Coronary artery (tissue), 2 donors: ENCODE data around the gene DDX23.
"Not testable (repeated sequence)": the region's sequence is repeated elsewhere in the genome, so short reads cannot be mapped to it uniquely, and the experiment has no call there.

ENCODE experiments used
- DNase-seq: peaks from one replicate; pipeline ENCODE4 v3.0.0-alpha.2; 2017; ENCODE audit warnings: low spot score
- H3K27ac ChIP-seq, 2 donors: fragments of 200-600 bp; sonication (generic); one replicate each; pipeline ENCODE4 v1.5.1; 2016 to 2019
- H3K4me3 ChIP-seq: fragments of 200-600 bp; sonication (generic); 2 replicates; pipeline ENCODE4 v1.5.1; 2016; ENCODE audit warnings: mild to moderate bottlenecking, moderate library complexity
- TF ChIP-seq, protein P1 (sequence below): fragments of 200-600 bp; sonication (generic); IDR thresholded peaks from one replicate; pipeline ENCODE4 v1.5.1; 2019; ENCODE audit warnings: antibody characterized with exemption

The DDX23 gene

DNA sequence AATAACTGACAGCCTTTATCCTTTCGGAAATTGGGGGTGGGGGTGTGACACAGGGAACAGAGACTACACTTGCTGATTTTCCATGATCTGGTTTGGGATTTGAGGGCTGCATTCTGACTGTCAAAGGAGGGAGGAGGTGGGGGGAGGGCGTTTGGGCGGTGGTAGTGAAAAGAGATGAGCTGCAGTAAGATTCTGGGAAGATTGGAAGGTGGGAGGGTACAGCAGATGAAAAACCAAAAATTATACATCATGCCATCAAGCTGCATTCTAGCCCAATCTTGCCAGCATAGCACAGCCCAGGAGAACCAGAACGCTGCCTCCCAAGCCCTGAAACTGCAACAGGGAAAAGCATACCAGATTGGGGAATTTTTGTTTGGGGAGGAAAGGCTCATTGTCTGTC is 11.3 kb upstream of the DDX23 start:
- TF ChIP-seq, protein P1, sequence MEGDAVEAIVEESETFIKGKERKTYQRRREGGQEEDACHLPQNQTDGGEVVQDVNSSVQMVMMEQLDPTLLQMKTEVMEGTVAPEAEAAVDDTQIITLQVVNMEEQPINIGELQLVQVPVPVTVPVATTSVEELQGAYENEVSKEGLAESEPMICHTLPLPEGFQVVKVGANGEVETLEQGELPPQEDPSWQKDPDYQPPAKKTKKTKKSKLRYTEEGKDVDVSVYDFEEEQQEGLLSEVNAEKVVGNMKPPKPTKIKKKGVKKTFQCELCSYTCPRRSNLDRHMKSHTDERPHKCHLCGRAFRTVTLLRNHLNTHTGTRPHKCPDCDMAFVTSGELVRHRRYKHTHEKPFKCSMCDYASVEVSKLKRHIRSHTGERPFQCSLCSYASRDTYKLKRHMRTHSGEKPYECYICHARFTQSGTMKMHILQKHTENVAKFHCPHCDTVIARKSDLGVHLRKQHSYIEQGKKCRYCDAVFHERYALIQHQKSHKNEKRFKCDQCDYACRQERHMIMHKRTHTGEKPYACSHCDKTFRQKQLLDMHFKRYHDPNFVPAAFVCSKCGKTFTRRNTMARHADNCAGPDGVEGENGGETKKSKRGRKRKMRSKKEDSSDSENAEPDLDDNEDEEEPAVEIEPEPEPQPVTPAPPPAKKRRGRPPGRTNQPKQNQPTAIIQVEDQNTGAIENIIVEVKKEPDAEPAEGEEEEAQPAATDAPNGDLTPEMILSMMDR = no peak
- Histone ChIP-seq H3K4me3 (no peak overlapping the region), H3K27ac (no peak overlapping the region)
- DNase-seq = no peak

DNA sequence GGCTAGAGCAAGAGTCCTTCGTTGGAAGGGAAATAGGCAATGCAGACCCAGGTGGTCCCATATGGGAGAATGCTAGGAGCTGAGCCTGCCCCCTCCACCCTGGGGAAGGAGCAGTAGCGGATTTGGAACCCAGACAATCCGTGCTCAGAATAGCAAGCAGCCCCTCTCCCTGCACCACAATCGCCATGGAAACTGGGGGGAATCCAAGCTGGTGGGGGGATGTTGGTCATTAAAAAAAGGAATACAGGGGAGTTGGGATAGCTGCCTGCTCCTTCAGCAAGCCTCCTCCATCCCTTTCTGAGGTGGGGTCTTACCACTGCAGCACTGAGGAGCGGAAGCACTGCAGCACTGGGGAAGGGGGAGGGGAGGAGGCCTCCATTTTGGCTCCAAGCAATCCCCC is 10.8 kb upstream of the DDX23 start:
- no peak for DNase-seq
- Histone ChIP-seq H3K27ac (no peak overlapping the region), H3K4me3 (no peak overlapping the region)
- TF ChIP-seq, protein P1 = no peak

DNA sequence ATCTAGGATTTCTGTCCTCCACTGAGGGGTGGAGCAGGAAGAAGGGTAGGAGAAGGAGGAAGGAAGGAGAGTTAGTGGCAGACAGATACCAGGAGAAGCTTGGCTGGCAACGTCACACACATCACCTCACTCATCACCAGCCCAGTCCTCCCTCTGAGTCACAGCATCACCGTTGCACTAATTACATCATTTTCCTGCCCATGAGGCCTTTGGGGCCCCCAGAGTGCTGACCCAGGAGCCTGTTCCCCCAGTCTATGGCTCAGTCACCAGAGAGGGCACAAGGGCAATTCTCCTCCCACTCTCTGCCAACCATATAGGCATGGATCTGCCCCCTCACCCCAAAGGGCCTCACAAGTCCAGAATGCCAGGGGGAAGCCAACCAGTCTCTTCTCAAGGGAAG is 9.1 kb upstream of the DDX23 start:
- TF ChIP-seq, protein P1 = no peak
- no peak overlapping the region for H3K4me3 ChIP-seq

DNA sequence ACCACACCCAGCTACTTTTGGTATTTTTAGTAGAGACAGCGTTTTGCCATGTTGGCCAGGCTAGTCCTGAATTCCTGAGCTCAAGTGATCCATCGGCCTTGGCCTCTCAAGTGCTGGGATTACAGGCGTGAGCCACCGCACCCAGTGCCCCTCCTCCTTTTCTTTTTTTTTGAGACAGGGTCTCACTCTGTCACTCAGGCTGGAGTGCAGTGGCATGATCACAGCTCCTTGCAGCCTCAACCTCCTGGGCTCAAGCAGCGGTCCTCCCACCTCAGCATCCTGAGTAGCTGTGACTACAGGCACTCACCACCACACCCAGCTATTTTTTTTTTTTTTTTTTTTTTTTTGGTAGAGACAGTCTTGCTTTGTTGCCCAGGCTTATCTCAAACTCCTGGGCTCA is 8.3 kb upstream of the DDX23 start:
- DNase-seq, H3K27ac ChIP-seq, H3K4me3 ChIP-seq: not testable (repeated sequence)

More for the DNA sequence above, 9.1 kb upstream of the DDX23 start:
- no peak for DNase-seq
- H3K27ac ChIP-seq = no peak overlapping the region

DNA sequence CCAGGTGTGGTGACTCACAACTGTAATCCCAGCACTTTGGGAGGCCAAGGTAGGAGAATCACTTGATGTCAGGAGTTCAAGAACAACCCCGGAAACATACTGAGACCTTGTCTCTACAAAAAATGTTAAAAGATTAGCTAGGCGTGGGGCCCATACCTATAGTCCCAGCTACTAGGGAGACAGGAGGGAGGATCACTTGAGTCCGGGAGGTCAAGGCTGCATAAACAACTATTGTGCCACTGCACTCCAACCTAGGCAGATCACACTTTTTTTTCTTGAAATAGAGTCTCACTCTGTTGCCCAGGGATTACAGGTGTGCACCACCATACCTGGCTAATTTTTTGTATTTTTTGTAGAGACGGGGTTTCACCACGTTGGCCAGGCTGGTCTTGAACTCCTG is 7.6 kb upstream of the DDX23 start:
- no peak for DNase-seq
- TF ChIP-seq, protein P1 = no peak
- Histone ChIP-seq H3K27ac (no peak overlapping the region), H3K4me3 (no peak overlapping the region)

DNA sequence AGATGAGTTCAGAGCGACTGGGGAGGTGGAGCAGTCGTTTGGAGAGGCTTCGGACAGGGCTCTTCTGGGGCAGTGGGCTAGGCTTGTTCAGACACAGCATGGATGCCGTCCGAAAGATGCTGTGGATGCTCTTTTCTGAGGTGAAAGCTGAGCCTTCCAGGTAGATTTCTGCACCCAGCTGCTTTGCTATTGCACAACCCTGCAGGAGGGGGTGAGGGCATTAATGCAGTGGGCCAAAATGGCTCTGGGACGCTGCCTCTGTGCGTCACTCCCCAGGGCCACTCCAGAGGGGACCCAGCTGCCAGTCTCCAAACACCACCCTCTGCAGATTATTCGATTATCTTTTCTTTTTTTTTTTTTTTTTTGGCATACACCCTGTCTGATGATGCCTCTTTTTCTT is 6.1 kb upstream of the DDX23 start:
- Histone ChIP-seq H3K4me3 (no peak overlapping the region), H3K27ac (no peak overlapping the region)
- DNase-seq = no peak
- TF ChIP-seq, protein P1 = no peak

DNA sequence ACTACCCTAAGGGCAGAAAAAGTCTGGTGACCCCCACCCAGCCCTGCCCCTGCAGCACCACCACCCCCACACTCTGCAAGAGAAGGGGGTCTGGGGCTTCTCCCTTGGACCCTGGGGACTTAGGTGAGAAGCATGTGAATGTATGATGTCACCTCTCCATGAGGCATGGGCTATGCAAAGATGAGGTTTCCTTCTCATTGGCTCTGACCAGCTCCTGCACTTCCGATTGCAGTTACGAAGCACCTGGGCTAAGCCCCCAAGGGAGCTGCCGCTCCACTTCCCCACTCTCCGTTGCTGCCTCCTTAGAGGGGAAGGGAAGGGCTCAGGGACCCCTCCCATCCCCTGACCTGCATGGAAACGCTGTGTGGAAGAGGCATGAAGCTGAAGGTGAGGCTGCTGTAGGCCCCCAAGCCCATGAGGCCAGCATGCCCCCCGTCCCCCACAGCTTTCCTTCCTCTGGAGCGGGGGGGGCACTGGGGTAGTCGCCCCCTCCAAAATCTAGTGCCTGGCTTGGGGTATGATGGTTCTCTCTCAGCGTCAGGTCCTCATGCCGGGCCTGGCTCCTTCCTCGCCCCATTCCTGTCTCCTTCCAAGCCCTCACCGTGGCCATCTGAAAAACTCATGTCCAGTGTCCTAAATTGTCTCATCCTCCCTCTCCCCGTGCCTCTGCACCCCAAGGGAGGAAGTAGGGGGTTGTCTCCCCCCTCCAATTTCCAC is 5.5 kb upstream of the DDX23 start:
- no peak for DNase-seq
- Histone ChIP-seq H3K27ac (no peak overlapping the region), H3K4me3 (no peak overlapping the region)
- TF ChIP-seq, protein P1 = no peak

DNA sequence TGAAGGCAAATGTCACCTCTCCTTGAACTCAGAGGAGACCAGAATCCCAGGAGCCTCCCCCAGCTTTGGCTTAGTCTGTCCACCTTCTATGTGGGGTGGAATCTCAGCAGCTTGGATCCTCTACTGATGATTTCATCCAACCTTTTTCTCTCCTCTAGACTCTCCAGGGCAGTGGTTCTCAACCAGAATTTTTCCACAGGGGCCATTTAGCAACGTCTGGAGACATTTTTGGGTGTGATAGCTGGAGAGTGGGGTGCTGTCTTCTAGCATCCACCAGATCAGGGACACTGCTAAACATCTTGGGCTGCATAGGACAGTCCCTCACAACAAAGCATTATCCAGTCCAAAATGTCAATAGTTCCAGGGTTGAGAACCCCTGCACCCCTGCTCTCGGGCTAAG is 4.4 kb upstream of the DDX23 start:
- no peak for DNase-seq
- TF ChIP-seq, protein P1 = no peak
- Histone ChIP-seq H3K4me3 (no peak overlapping the region), H3K27ac (no peak overlapping the region)

DNA sequence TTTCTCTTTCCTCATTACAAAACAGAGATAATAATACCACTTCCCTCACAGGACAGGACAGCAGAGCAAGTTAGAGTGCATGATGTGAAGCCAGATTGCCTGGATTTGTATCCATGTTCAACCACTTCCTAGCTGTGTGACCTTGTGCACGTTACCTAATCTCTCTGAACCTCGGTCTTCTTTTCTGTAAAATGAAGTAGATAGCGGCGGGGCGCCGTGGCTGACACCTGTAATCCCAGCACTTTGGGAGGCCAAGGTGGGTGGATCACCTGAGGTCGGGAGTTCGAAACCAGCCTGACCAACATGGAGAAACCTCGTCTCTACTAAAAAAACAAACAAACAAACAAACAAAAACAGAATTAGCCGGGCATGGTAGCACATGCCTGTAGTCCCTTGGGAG is 3.0 kb upstream of the DDX23 start:
- not testable (repeated sequence) for DNase-seq, H3K27ac ChIP-seq, H3K4me3 ChIP-seq
